ENCODE measurements around the gene SEMA5A.

The SEMA5A gene

DNA sequence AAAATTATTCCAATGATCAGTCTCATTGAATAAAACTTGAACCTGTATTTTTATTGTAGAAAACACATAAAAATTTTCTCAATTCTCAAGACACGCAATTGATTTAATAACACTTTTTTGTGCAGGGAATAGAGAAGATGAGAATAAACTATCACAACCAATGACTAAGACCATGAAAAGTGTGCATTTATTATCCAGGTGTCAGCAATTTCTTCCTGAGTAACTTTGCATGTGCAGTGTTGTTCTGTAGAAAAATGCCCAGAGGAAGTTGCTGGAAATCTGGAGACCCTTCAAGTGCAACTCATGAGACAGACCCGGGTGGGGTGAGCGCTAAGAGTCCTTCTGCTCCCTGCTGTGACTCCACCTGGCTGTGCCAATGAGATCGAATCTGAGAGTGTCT is 405.7 kb downstream of the SEMA5A start:
- ChIA-PET CTCF (no interaction called here), POLR2A (no interaction called here)
- TF ChIP-seq CTCF (IDR thresholded peaks at IDR 0.05; ENCODE audit: control extremely low read depth, extremely low read depth, low read depth, missing control alignments): no peak
- no peak for DNase-seq (ENCODE audit: extremely low spot score)

DNA sequence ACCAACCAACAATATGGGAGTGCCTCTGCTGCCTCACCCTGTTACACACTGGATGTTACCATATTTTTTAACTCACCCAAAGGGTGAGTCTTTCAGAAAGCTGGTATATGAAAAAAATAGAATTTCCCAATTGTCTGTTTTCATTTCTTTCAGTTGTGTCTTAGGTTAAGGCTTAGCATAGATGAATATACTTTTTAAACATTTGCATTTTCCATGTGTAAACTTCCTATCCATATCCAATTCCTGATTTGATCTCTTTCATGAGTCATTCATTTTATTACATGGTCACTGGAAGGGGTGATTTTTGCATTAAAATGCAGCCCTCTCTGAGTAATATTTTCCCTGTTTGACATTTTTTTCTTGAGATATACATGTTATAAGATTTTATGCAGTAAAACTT is 406.5 kb downstream of the SEMA5A start:
- TF ChIP-seq CTCF (IDR thresholded peaks at IDR 0.05; ENCODE audit: control extremely low read depth, extremely low read depth, low read depth, missing control alignments): no peak
- CTCF ChIA-PET: no interaction called here
- DNase-seq (ENCODE audit: extremely low spot score): no peak
- POLR2A ChIA-PET: no interaction called here

- no peak for DNase-seq (ENCODE audit: extremely low spot score)
- CTCF ChIA-PET: no interaction called here
- POLR2A ChIA-PET: no interaction called here
- TF ChIP-seq CTCF (IDR thresholded peaks at IDR 0.05; ENCODE audit: control extremely low read depth, extremely low read depth, low read depth, missing control alignments): no peak
These were observed 417.7 kb downstream of the SEMA5A start for GRCh38 chr5:9128136-9128535.

DNA sequence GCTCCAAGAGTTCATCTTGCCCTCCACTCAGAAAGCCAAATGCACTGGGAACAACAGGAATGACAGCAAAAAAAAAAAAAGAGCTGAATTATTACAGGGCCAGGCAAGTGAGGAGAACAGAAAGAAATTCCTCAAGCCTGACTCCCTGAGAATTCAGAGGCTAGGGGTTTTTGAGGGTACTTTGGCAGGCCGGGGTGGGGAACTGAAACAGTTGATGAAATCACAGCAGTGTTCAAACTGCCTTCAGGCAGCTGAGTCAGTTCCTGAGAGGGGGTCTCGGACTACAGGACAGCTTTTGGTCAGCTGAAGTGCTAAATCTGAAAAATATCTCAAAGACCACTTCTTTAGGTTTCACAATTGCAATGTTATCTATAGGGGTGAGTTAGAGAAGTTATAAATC is 419.4 kb downstream of the SEMA5A start:
- ChIA-PET POLR2A (interaction anchor here (0.6 kb wide), 1 partner anchor 22 kb away, joined by 5 read pairs; no protein-coding TSS in a partner anchor), CTCF (interaction anchor here (1.3 kb wide), 1 partner anchor 23 kb away, joined by 3 read pairs; no protein-coding TSS in a partner anchor)
- no peak for TF ChIP-seq CTCF (IDR thresholded peaks at IDR 0.05; ENCODE audit: control extremely low read depth, extremely low read depth, low read depth, missing control alignments)
- DNase-seq (ENCODE audit: extremely low spot score): no peak

DNA sequence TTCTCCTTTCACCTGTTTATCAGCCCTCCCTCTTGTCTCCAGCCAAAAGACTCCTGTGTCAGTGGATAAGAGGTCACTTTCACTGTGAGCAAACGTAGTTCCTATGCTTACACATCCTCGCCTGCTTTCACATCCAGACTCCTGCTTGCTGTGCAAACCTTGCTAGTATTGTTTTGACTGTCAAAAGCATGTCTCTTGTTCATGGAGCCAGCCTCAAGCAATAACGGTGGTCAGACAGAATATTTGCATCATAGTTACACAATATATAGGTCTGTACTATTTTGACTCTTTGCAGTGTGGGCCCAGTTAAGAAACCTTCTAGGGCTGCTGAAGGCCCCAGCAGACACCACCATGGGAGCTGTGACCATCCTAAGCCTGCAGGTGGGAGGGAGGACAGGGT is 420.0 kb downstream of the SEMA5A start:
- no peak for TF ChIP-seq CTCF (IDR thresholded peaks at IDR 0.05; ENCODE audit: control extremely low read depth, extremely low read depth, low read depth, missing control alignments)
- CTCF ChIA-PET: interaction anchor here (1.3 kb wide), 1 partner anchor 24 kb away, joined by 3 read pairs; no protein-coding TSS in a partner anchor
- DNase-seq (ENCODE audit: extremely low spot score): peak; percentile 28
- POLR2A ChIA-PET: no interaction called here

- DNase-seq (ENCODE audit: extremely low spot score): no peak
- CTCF ChIA-PET: no interaction called here
- POLR2A ChIA-PET: no interaction called here
- no peak for TF ChIP-seq CTCF (IDR thresholded peaks at IDR 0.05; ENCODE audit: control extremely low read depth, extremely low read depth, low read depth, missing control alignments)
These were observed 421.0 kb downstream of the SEMA5A start for GRCh38 chr5:9124838-9125237.

- CTCF ChIA-PET: interaction anchor here (0.9 to 1.2 kb wide), 3 partner anchors 9 to 23 kb away, joined by 3 read pairs; no protein-coding TSS in a partner anchor
- POLR2A ChIA-PET: no interaction called here
- no peak for TF ChIP-seq CTCF (IDR thresholded peaks at IDR 0.05; ENCODE audit: control extremely low read depth, extremely low read depth, low read depth, missing control alignments)
- DNase-seq (ENCODE audit: extremely low spot score): no peak
These were observed 421.8 kb downstream of the SEMA5A start for GRCh38 chr5:9124071-9124470.
